ENCODE data around the gene FER. TPM values are rescaled to one million over a fixed set of nuclear protein-coding genes. Genes with fewer than 3 reads are reported as not detected.

FER gene
- total RNA-seq, 1 donor from 2014 or later = 30.9 TPM

- H3K4me1 Mint-ChIP-seq (ENCODE audit: low read depth, unreplicated experiment) = peaks cover 5% of the 10 kb centered on the region
- no peaks in the 10 kb centered on the region for H3K9me3 Mint-ChIP-seq (ENCODE audit: unreplicated experiment)
- H3K27me3 Mint-ChIP-seq (ENCODE audit: unreplicated experiment) = no peaks in the 10 kb centered on the region
- DNase-seq = no peak
- no peak overlapping the region for H3K27ac Mint-ChIP-seq (ENCODE audit: unreplicated experiment)
- H3K36me3 Mint-ChIP-seq (ENCODE audit: unreplicated experiment) = no peaks in the 10 kb centered on the region
- no peak for TF ChIP-seq CTCF (IDR thresholded peaks at IDR 0.05; ENCODE audit: partially characterized antibody, unreplicated experiment)
- H3K4me3 Mint-ChIP-seq (ENCODE audit: unreplicated experiment) = no peak overlapping the region
These were observed 194.0 kb downstream of the FER start for GRCh38 chr5:108941746-108942145.

GRCh38 chr5:108942701-108943100 lies 195.0 kb downstream of the FER start:
- Mint-ChIP-seq H3K27ac (ENCODE audit: unreplicated experiment) (no peak overlapping the region), H3K9me3 (ENCODE audit: unreplicated experiment) (no peaks in the 10 kb centered on the region), H3K27me3 (ENCODE audit: unreplicated experiment) (no peaks in the 10 kb centered on the region), H3K36me3 (ENCODE audit: unreplicated experiment) (no peaks in the 10 kb centered on the region), H3K4me3 (ENCODE audit: unreplicated experiment) (no peak overlapping the region), H3K4me1 (ENCODE audit: low read depth, unreplicated experiment) (peaks cover 5% of the 10 kb centered on the region)
- TF ChIP-seq CTCF (IDR thresholded peaks at IDR 0.05; ENCODE audit: partially characterized antibody, unreplicated experiment) = no peak
- DNase-seq = no peak

- TF ChIP-seq CTCF (IDR thresholded peaks at IDR 0.05; ENCODE audit: partially characterized antibody, unreplicated experiment) = no peak
- H3K36me3 Mint-ChIP-seq (ENCODE audit: unreplicated experiment) = no peaks in the 10 kb centered on the region
- H3K4me1 Mint-ChIP-seq (ENCODE audit: low read depth, unreplicated experiment) = peaks cover 5% of the 10 kb centered on the region
- no peak for DNase-seq
- H3K27me3 Mint-ChIP-seq (ENCODE audit: unreplicated experiment) = no peaks in the 10 kb centered on the region
- H3K27ac Mint-ChIP-seq (ENCODE audit: unreplicated experiment) = no peak overlapping the region
- no peak overlapping the region for H3K4me3 Mint-ChIP-seq (ENCODE audit: unreplicated experiment)
- no peaks in the 10 kb centered on the region for H3K9me3 Mint-ChIP-seq (ENCODE audit: unreplicated experiment)
These were observed 197.4 kb downstream of the FER start for GRCh38 chr5:108945094-108945493.

GRCh38 chr5:108946008-108946407 lies 198.3 kb downstream of the FER start:
- Mint-ChIP-seq H3K36me3 (ENCODE audit: unreplicated experiment) (no peaks in the 10 kb centered on the region), H3K4me3 (ENCODE audit: unreplicated experiment) (no peak overlapping the region), H3K4me1 (ENCODE audit: low read depth, unreplicated experiment) (peaks cover 5% of the 10 kb centered on the region), H3K9me3 (ENCODE audit: unreplicated experiment) (no peaks in the 10 kb centered on the region), H3K27me3 (ENCODE audit: unreplicated experiment) (no peaks in the 10 kb centered on the region), H3K27ac (ENCODE audit: unreplicated experiment) (no peak overlapping the region)
- no peak for TF ChIP-seq CTCF (IDR thresholded peaks at IDR 0.05; ENCODE audit: partially characterized antibody, unreplicated experiment)
- no peak for DNase-seq

- Mint-ChIP-seq H3K27me3 (ENCODE audit: unreplicated experiment) (no peaks in the 10 kb centered on the region), H3K9me3 (ENCODE audit: unreplicated experiment) (no peaks in the 10 kb centered on the region), H3K27ac (ENCODE audit: unreplicated experiment) (no peak overlapping the region), H3K4me3 (ENCODE audit: unreplicated experiment) (no peak overlapping the region), H3K4me1 (ENCODE audit: low read depth, unreplicated experiment) (no peaks in the 10 kb centered on the region), H3K36me3 (ENCODE audit: unreplicated experiment) (no peaks in the 10 kb centered on the region)
- no peak for DNase-seq
- no peak for TF ChIP-seq CTCF (IDR thresholded peaks at IDR 0.05; ENCODE audit: partially characterized antibody, unreplicated experiment)
These were observed 199.5 kb downstream of the FER start for GRCh38 chr5:108947164-108947563.
